Left hindlimb (tissue), 1 donor: ENCODE data around the gene GLMN.
"Not testable (repeated sequence)": the region's sequence is repeated elsewhere in the genome, so short reads cannot be mapped to it uniquely, and the experiment has no call there.

Source experiments
- DNase-seq: peaks from one replicate; pipeline ENCODE4 v3.0.0-alpha.2; 2018

GLMN gene

GRCh38 chr1:92291372-92291999, 7.3 kb downstream of the GLMN start:
- DNase-seq, result no peak

GRCh38 chr1:92281411-92281810, 17.4 kb downstream of the GLMN start:
- not testable (repeated sequence) for DNase-seq

- not testable (repeated sequence) for DNase-seq
Measured at GRCh38 chr1:92279781-92280180, 19.0 kb downstream of the GLMN start.

- no peak for DNase-seq
Measured at GRCh38 chr1:92277105-92277723, 21.6 kb downstream of the GLMN start.

- no peak for DNase-seq
Measured at GRCh38 chr1:92276082-92276481, 22.7 kb downstream of the GLMN start.

- DNase-seq, result no peak
Measured at GRCh38 chr1:92274939-92275338, 23.8 kb downstream of the GLMN start.

- no peak for DNase-seq
Measured at GRCh38 chr1:92273039-92273438, 25.7 kb downstream of the GLMN start.

- no peak for DNase-seq
Measured at GRCh38 chr1:92262516-92262915, 36.3 kb downstream of the GLMN start.

GRCh38 chr1:92259350-92259749, 39.4 kb downstream of the GLMN start:
- no peak for DNase-seq

- not testable (repeated sequence) for DNase-seq
Measured at GRCh38 chr1:92254714-92255113, 44.1 kb downstream of the GLMN start.

GRCh38 chr1:92244376-92244775, 54.4 kb downstream of the GLMN start:
- DNase-seq, result no peak

- no peak for DNase-seq
Measured at GRCh38 chr1:92240034-92240433, 58.8 kb downstream of the GLMN start.

GRCh38 chr1:92230736-92231135, 68.1 kb downstream of the GLMN start:
- DNase-seq, result no peak

- no peak for DNase-seq
Measured at GRCh38 chr1:92228401-92228800, 70.4 kb downstream of the GLMN start.

GRCh38 chr1:92219028-92219427, 79.8 kb downstream of the GLMN start:
- no peak for DNase-seq

GRCh38 chr1:92218559-92218958, 80.2 kb downstream of the GLMN start:
- no peak for DNase-seq

- no peak for DNase-seq
Measured at GRCh38 chr1:92217721-92218120, 81.1 kb downstream of the GLMN start, which contains the start of gene C1orf146. TSS of gene C1orf146 (plus strand) at chr1:92217915. CDS start at chr1:92231421, 13,506 bp downstream.

GRCh38 chr1:92211166-92211565, 87.6 kb downstream of the GLMN start:
- DNase-seq, result no peak

- no peak for DNase-seq
Measured at GRCh38 chr1:92210701-92211100, 88.1 kb downstream of the GLMN start.

- DNase-seq, result no peak
Measured at GRCh38 chr1:92203105-92203504, 95.7 kb downstream of the GLMN start.

GRCh38 chr1:92201973-92202372, 96.8 kb downstream of the GLMN start:
- no peak for DNase-seq
